HG03469 (cell line): ENCODE measurements around the gene LPO.
A peak's percentile ranks its signal among the peaks of the same experiment; 100 is the strongest.

ENCODE experiments used
- ATAC-seq: cut with Tn5 transposase; IDR thresholded peaks from one replicate; pipeline ENCODE4 v1.9.1; 2021; ENCODE audit warnings: mild to moderate bottlenecking, moderate library complexity, moderate number of reproducible peaks; ENCODE audit not compliant: unreplicated experiment

Gene LPO

GRCh38 chr17:58228679-58229078 lies 9.7 kb upstream of the LPO start:
- ATAC-seq: no peak

- no peak for ATAC-seq
Measured at GRCh38 chr17:58229384-58229783, 9.0 kb upstream of the LPO start.

DNA sequence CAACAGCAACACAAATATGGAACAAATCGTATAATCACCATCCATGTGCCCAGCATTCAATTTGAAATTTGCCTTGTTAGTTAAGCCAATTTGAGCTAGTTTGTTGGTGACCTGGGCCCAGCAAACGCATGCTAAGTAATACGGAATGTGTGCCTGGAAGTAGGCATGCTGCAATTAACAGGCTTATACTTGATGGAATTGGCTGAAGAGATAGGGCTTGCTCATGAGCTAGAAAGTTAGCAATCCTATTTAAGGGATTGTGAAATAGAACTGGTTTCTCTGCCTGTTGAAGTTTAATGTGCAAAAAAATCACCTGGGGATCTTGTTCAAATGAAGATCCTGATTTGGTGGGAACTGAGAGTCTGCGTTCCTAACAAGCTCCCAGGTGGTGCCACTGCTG lies 8.5 kb upstream of the LPO start:
- ATAC-seq: no peak

DNA sequence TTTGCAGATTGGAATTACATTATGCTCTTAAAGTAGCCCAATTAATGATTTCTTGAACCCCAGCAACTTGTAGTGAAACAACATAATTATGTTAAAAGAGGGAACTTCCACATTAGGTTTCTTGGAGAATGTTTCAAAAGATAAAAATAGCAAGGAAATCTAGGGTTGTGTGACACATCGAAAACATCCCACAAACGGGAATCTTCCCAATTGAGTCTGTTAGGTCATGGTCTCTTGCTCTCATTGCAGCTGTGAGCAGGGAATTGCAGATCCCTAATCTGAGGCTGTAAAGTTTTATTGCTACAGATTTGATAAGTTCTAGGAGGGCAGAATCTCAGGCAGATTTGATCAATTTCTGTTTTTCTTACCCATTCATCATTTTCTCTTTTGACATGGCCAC lies 6.7 kb upstream of the LPO start:
- ATAC-seq: no peak

DNA sequence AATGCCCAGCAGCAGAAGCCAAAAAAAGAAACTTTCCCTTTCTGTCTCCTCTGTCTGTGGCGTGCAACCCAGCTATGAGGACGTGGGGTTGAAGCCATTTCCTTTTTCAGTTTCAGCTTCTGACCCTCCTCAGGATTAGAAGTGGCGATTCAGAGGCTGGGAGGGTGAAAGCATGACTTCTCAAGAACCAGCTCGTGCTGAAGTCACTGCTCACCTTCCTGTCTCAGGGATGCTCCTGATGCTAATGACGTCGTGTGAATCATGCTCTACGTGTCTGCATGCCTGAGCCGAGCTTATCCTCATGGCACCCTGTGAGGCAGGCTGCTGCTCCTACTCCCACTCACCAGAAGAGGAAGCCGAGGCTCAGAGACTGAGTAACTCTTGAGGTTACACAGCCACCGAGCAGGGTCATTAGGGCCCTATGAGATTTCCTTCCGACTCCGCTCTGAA lies 5.7 kb upstream of the LPO start:
- peak; percentile 77 for ATAC-seq

GRCh38 chr17:58233543-58233942 lies 4.8 kb upstream of the LPO start:
- ATAC-seq: peak; percentile 39

GRCh38 chr17:58234512-58234911 lies 3.9 kb upstream of the LPO start:
- ATAC-seq: no peak

GRCh38 chr17:58235821-58236220 lies 2.6 kb upstream of the LPO start:
- no peak for ATAC-seq

DNA sequence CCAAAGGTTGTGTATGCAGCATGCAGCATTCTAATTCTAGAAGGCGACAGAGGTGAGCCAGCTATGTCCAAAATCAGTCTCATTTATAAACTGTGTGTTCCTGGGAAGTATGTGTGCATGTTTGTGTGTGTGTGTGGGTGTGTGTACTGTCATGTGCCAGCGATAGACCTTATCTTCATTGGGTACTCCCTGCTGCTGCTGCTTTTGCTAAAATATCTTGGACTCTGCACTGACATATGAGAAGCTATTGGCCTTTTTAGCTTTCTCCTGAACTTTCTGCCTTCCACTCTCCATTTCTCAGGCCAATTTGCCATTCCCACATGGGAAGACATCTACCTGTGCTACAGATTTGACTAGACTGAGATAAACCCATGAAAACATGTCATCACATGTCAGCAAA lies 2.0 kb upstream of the LPO start:
- no peak for ATAC-seq

DNA sequence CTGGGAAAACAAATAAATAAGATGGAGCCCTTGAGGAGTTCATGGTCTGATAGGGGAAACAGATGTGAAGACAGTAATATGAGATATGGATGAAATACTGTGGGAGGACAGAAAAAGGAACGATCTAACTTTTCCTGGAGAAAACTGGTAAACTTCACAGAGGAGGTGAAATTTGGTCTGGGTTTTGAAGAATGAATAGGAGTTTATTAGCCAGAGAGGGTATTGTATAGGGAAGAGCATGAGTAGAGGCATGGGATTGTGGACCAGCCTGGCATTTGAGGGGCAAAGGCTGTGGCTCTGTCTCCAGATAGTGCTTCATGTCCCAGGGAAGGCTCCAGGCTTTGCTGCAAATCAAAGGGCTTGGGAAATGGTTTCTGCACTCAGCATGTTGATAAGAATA lies 1.6 kb downstream of the LPO start:
- ATAC-seq: no peak

GRCh38 chr17:58242171-58242784 lies 3.9 kb downstream of the LPO start:
- no peak for ATAC-seq

DNA sequence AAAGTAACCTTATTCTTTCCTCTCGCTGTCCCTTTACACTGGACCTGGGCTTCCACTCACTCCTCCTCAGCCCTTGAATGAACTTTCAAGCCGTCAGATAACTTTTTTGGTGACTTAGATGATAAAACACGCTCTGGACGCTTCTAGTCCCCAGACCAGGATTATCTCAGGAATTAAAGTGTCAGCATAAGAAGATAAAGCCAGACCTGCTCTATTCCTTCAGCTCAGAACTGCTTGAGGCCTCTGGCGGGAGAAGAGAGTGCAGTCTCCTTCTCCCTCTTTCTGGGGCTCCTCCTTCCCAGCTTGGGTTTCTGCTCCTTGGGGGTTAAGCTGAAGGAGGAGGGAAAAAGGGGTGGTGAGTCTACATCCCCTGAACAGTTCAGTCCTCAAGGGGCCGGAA lies 6.6 kb downstream of the LPO start:
- ATAC-seq: no peak

DNA sequence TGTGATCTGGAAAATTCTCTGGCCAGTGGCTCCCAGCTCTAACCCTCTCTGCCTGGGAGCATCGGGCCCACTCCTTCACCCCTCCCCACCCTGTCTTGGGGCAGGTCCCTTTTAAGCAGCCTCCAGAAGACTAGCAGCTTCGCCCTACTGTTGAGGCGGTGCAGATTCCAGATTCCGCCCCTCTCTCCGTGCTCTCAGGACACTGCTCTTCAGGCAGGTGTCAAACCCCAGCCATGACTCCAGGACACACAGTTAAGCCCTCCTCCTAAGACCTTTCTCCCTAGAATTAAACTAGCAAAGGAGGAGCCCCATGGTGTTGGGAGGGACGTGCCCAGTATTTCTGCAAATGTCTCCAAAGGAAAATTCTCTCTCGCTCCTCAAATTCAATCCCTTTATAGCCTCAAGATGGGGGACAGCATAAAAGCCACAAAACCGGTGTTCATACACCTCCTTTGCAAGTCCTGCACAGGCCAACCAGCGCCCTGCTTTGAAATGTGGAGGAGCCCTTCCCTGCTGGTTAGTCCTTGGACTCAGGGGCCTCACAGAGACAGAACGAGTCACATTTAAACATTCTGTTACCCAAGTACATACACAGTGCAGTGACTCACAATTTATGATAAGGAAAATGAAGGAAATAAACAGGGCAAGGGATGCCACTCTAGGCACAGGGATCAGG lies 7.2 kb downstream of the LPO start:
- ATAC-seq: no peak

DNA sequence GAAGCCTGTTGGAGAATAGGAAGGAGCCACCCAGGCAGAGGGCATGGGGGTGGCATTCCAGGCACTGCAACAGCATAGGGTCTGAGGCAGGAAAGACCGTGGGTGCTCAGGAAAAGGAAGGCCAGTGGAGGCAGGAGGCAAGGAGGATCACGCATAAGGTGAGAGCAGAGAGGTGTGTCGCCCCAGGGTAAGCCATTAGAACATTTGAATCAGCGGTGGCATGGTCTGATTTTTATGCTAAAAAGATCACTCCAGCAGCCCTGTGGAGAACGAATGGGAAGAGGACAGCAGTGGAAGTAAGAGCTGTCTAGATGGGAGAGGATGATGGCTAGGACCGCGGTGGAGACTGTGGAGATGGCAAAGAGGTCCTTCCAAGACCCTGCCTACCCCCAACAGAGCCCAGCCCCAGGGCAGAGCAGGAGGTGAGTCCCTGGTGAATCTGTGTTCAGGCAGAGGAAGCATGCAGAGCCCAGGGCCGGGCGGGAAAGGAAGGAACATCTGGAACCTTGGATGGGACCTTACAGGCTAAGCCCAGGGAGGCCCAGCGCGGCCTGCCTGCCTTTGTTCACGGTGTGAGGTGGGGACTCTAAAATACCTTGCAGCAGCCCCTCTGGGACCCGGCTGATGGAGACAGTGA lies 7.8 kb downstream of the LPO start:
- ATAC-seq: no peak

- ATAC-seq: no peak
Measured at GRCh38 chr17:58246781-58247180, 8.4 kb downstream of the LPO start.

DNA sequence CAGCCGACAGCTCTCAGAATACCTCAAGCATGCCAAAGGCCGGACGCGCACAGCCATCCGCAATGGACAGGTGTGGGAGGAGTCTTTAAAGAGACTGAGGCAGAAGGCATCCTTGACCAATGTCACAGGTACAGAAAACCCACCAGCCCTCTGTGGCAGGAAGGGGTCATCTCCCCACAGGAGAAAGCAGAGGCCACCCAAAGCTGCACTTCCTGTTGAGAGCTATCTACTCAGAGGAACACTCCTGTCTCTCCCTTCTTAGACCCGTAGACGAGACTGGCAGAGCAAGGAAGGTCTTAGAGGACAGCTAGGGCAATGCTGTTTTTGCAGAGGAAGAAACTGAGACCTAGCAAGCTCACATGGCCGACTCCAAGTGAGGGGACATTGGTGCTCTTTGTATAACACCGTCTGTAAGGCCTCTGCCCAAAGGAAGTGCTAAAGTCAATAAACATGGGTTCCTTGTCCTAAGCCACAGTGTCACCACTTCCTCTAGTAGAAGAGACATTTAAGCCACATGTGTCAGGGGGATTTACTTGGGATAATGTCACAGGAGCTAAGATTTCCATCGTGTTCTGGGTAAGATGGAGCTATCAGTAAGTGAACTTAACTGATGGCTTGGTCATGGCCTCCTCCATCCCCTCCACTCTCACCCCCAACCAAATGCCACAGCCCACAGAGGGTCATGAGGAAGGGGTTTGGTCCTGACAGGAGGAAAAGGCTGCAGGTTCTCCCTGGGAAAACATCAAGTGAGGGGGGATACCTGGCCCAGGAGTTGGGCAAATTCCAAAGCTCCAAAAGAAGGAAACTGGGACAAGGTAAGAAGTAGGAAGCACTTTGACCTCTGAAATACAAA lies 9.4 kb downstream of the LPO start:
- no peak for ATAC-seq

DNA sequence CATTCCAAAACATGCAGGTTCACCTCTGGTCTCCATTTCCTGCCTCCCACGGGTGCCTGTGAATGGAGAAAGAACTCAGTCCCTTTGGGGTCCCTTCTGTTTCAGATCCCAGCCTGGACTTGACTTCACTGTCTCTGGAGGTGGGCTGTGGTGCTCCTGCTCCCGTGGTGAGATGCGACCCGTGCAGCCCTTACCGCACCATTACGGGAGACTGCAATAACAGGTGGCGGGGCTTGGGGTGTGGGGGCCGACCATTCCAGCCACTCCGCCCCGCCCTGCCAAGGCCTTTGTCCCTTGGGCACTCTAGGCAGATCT lies 10.5 kb downstream of the LPO start:
- ATAC-seq: no peak

DNA sequence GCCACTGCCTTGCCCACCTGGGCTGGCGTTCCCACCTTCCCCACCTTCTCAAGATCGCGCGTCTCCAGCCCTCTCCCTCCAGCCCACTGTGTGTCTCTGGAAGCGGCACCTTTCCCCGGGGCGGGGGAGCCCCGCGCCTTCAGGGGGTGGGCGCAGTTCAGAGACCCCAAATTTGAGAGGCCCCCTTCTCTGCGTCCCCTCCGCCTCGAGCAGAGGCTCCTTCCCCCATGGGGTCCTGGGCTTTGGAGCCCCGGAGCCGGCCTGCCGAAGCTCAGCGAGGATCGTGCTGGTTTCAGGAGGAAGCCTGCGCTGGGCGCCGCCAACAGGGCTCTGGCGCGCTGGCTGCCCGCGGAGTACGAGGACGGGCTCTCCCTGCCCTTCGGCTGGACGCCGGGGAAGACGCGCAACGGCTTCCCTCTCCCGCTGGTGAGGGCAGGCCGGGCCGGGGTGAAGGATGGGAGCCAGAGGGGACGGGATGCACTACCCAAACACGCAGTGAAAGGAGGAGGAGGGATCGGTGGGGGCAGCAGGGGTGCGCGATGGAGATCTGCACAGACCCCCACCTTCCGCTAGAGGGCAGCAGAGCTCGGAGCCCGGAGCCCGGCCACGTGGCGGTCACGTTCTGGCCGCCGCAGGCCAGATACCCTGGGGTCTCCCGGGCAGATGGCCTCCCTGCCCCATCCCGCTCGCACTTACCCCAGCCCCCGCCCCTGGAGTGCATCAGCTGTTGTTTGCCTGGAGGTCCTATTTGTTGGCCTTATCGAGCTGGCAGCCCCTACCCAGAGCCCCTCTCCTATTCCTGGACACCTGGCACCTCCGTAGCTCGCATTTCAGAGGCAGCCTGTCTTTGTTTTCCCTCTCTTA lies 11.1 kb downstream of the LPO start:
- no peak for ATAC-seq

DNA sequence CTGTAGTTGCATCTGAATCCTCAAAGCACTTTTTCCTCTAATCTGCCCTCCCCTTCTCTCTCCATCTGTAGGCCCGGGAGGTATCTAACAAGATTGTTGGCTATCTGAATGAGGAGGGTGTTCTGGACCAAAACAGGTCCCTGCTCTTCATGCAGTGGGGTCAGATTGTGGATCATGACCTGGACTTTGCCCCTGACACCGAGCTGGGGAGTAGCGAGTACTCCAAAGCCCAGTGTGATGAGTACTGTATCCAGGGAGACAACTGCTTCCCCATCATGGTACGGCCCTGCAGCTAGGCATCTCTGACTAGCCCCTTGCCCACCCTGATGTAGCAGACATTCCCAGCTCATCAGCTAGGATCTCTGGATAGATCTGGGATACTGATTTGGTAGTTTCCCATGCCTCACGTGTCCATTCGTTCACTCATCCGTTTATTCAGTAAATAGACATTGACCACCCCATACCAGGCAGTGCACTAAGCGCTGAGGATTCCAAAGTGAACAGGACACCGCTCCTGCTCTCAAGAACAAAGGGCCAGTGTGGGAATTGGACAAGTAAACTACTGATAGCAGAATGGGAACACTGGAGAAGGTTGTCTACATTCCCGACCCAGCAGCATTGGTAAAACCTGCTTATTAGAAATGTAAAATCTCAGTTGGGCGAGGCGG lies 12.1 kb downstream of the LPO start:
- ATAC-seq: no peak

GRCh38 chr17:58252141-58252540 lies 13.8 kb downstream of the LPO start:
- no peak for ATAC-seq
